Endodermal cell (in vitro differentiated cells): Measurements from ENCODE around the gene EPB41. TPM values are rescaled to one million over a fixed set of nuclear protein-coding genes. Genes with fewer than 3 reads are reported as not detected.

Experiments
- DNase-seq: peaks from one replicate; pipeline ENCODE4 v3.0.0-alpha.2; 2017
- H3K27ac ChIP-seq: 2 replicates; pipeline ENCODE4 v1.5.1; 2013; ENCODE audit warnings: mild to moderate bottlenecking, low read depth, low read length, moderate library complexity
- H3K27me3 ChIP-seq: 2 replicates; pipeline ENCODE4 v1.6.1; 2013; ENCODE audit warnings: mild to moderate bottlenecking, low read length, moderate library complexity; ENCODE audit not compliant: insufficient read depth, control insufficient read depth, poor library complexity, severe bottlenecking
- H3K36me3 ChIP-seq: 2 replicates; pipeline ENCODE4 v1.7.0; 2013; ENCODE audit warnings: mild to moderate bottlenecking, low read length, moderate library complexity; ENCODE audit not compliant: control insufficient read depth, insufficient read depth
- H3K4me1 ChIP-seq: one replicate; pipeline ENCODE4 v1.7.0; 2013; ENCODE audit warnings: low read length; ENCODE audit not compliant: control insufficient read depth, insufficient read depth
- H3K4me3 ChIP-seq: 2 replicates; pipeline ENCODE4 v1.5.1; 2013; ENCODE audit warnings: mild to moderate bottlenecking, low read length, moderate library complexity
- H3K9ac ChIP-seq: 2 replicates; pipeline ENCODE4 v1.6.1; 2013; ENCODE audit warnings: mild to moderate bottlenecking, low read length, moderate library complexity; ENCODE audit not compliant: poor library complexity, severe bottlenecking; ENCODE audit errors: extremely low read depth
- H3K9me3 ChIP-seq: 2 replicates; pipeline ENCODE4 v1.6.1; 2013; ENCODE audit warnings: mild to moderate bottlenecking, low read length, moderate library complexity; ENCODE audit not compliant: control insufficient read depth
- H3K27ac Mint-ChIP-seq: 2 replicates; pipeline ENCODE4 v1.8.0; 2020; ENCODE audit warnings: mixed read lengths
- H3K27me3 Mint-ChIP-seq: 2 replicates; pipeline ENCODE4 v1.8.0; 2021; ENCODE audit warnings: mild to moderate bottlenecking, mixed read lengths; ENCODE audit not compliant: insufficient read depth
- H3K36me3 Mint-ChIP-seq: 2 replicates; pipeline ENCODE4 v1.8.0; 2020; ENCODE audit warnings: low read depth, mixed read lengths
- H3K4me1 Mint-ChIP-seq: 2 replicates; pipeline ENCODE4 v1.8.0; 2020; ENCODE audit warnings: mixed read lengths
- H3K4me3 Mint-ChIP-seq: 2 replicates; pipeline ENCODE4 v1.8.0; 2020; ENCODE audit warnings: mild to moderate bottlenecking, moderate library complexity, mixed read lengths
- H3K9me3 Mint-ChIP-seq: 2 replicates; pipeline ENCODE4 v1.8.0; 2020; ENCODE audit warnings: mild to moderate bottlenecking, mixed read lengths
- whole genome bisulfite sequencing, 2 experiments: methylation state at CpG; one replicate each; pipeline versions ENCODE4 v1.1.5 to v1.1.7; 2013; ENCODE audit warnings: missing lambda C conversion rate in 2 of 2, mixed read lengths in 1 of 2; ENCODE audit not compliant: insufficient coverage in 1 of 2, insufficient read length in 1 of 2; 5-methylcytosine and 5-hydroxymethylcytosine counted together
- total RNA-seq, 2 donors: library from RNA; stranded (reverse); fragmentation: NEBNext Ultra II Directional in 1 of 2; extraction: Animal tissue kit (Norgen Biotek cat#: 25700) in 1 of 2; gene quantifications; 2 replicates in 1 of 2; 3 replicates in 1 of 2; pipeline ENCODE4 v1.2.1, GENCODE V29; 2021
- TF ChIP-seq, protein P1 (sequence below): fragments of 200-600 bp; sonication (generic); conservative IDR thresholded peaks from 2 replicates; pipeline ENCODE4 v1.5.0; 2021; ENCODE audit warnings: antibody characterized with exemption, mild to moderate bottlenecking

EPB41 gene
- total RNA-seq, 2 donors from 2014 or later, result 60.3 to 91.0 TPM

DNA sequence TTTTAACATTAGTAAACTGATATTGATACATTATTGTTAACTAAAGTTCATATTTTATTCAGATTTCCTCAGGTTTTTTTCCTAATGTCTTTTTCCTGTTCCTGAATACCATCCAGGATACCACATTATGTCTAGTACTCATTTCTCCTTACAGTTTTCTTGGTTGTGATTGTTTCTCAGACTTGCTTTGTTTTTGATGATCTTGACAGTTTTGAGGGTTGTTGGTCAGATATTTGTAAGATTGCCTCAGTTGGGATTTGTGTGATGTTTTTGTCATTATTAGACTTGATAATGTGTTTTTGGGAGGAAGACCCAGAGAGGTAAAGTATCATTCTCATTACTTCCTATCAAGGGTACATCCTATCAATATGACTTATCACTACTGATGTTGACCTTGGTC, 19.5 kb downstream of the EPB41 start:
- DNase-seq, result no peak
- no peaks in the 10 kb centered on the region for H3K36me3 Mint-ChIP-seq
- no peaks in the 10 kb centered on the region for H3K9me3 Mint-ChIP-seq
- H3K4me3 Mint-ChIP-seq, result no peak overlapping the region
- H3K9me3 ChIP-seq, result no peaks in the 10 kb centered on the region
- no peaks in the 10 kb centered on the region for H3K27me3 Mint-ChIP-seq
- TF ChIP-seq, protein P1, sequence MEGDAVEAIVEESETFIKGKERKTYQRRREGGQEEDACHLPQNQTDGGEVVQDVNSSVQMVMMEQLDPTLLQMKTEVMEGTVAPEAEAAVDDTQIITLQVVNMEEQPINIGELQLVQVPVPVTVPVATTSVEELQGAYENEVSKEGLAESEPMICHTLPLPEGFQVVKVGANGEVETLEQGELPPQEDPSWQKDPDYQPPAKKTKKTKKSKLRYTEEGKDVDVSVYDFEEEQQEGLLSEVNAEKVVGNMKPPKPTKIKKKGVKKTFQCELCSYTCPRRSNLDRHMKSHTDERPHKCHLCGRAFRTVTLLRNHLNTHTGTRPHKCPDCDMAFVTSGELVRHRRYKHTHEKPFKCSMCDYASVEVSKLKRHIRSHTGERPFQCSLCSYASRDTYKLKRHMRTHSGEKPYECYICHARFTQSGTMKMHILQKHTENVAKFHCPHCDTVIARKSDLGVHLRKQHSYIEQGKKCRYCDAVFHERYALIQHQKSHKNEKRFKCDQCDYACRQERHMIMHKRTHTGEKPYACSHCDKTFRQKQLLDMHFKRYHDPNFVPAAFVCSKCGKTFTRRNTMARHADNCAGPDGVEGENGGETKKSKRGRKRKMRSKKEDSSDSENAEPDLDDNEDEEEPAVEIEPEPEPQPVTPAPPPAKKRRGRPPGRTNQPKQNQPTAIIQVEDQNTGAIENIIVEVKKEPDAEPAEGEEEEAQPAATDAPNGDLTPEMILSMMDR, result no peak
- H3K27me3 ChIP-seq, result no peaks in the 10 kb centered on the region
- H3K36me3 ChIP-seq, result no peaks in the 10 kb centered on the region
- H3K4me1 Mint-ChIP-seq, result peaks cover 2% of the 10 kb centered on the region
- H3K4me3 ChIP-seq, result no peak overlapping the region
- H3K27ac Mint-ChIP-seq, result no peak overlapping the region
- no peak overlapping the region for H3K9ac ChIP-seq
- no peaks in the 10 kb centered on the region for H3K4me1 ChIP-seq
- H3K27ac ChIP-seq, result no peak overlapping the region

DNA sequence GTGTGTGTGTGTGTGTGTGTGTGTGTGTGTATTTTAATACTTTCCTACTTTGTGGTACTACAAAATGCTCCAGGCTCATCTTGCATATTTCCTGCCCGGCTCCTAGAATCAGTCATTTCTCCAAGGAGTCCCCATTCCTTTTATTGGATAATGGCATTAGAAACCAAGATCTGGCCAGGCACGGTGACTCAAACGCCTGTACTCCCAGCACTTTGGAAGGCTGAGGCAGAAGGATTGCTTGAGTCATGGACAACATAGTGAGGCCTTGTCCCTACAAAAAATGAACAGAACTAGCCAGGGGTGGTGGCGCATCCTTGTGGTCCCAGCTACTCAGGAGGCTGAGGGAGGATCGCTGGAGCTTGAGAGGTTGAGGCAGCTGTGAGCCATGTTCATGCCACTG, 20.3 kb downstream of the EPB41 start:
- Histone ChIP-seq H3K9ac (no peak overlapping the region), H3K4me3 (no peak overlapping the region), H3K9me3 (no peaks in the 10 kb centered on the region), H3K4me1 (no peaks in the 10 kb centered on the region), H3K36me3 (no peaks in the 10 kb centered on the region), H3K27ac (no peak overlapping the region), H3K27me3 (no peaks in the 10 kb centered on the region)
- Mint-ChIP-seq H3K27me3 (no peaks in the 10 kb centered on the region), H3K9me3 (no peaks in the 10 kb centered on the region), H3K27ac (no peak overlapping the region), H3K4me1 (peaks cover 2% of the 10 kb centered on the region), H3K36me3 (no peaks in the 10 kb centered on the region), H3K4me3 (no peak overlapping the region)
- DNase-seq, result no peak
- WGBS, 2 experiments, result 96 to 97% methylated on average over 3 to 5 of the region's 5 CpGs
- TF ChIP-seq, protein P1, result no peak

DNA sequence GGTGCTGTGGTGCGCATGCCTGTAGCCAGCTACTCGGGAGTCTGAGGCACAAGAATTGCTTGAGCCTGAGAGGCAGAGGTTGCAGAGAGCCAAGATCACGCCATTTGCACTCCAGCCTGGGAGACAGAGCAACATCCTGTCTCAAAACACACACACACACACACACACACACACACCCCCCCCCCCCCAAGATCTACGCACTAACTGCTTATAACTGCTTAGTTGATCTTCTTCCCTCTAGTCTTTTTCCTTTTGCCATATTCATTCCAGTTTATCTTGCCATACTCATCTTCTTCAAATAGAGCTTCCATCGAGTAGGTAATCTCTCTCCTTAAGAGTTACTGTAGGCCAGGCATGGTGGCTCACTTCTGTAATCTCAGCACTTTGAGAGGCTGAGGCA, 20.9 kb downstream of the EPB41 start:
- Histone ChIP-seq H3K27ac (no peak overlapping the region), H3K27me3 (no peaks in the 10 kb centered on the region), H3K4me1 (no peaks in the 10 kb centered on the region), H3K36me3 (no peaks in the 10 kb centered on the region), H3K9me3 (no peaks in the 10 kb centered on the region), H3K4me3 (no peak overlapping the region), H3K9ac (no peak overlapping the region)
- H3K27ac Mint-ChIP-seq, result peak overlapping the region; percentile 33
- WGBS, 2 experiments, result 96% methylated on average over 4 to 5 of the region's 5 CpGs
- no peak for DNase-seq
- no peaks in the 10 kb centered on the region for H3K36me3 Mint-ChIP-seq
- H3K4me1 Mint-ChIP-seq, result peaks cover 5% of the 10 kb centered on the region
- no peaks in the 10 kb centered on the region for H3K9me3 Mint-ChIP-seq
- TF ChIP-seq, protein P1, result no peak
- H3K4me3 Mint-ChIP-seq, result no peak overlapping the region
- no peaks in the 10 kb centered on the region for H3K27me3 Mint-ChIP-seq
